SU-DHL-6 (cell line): ENCODE data around the gene CCDC126.

Source experiments
- EZH2phosphoT487 ChIP-seq: fragments of 200-600 bp; sonication (generic), shearing (Covaris generic); conservative IDR thresholded peaks from 2 replicates; pipeline ENCODE4 v1.6.1; 2018; ENCODE audit warnings: mild to moderate bottlenecking, antibody characterized with exemption, low read length, moderate library complexity, mixed read lengths
- TF ChIP-seq, protein P1 (sequence below): fragments of 200-600 bp; sonication (generic); IDR thresholded peaks from one replicate; pipeline ENCODE4 v1.5.1; 2017; ENCODE audit warnings: antibody characterized with exemption, mild to moderate bottlenecking, low read length, moderate library complexity; ENCODE audit not compliant: insufficient read depth, poor library complexity, severe bottlenecking

GRCh38 chr7:23628370-23628769, 31.2 kb downstream of the CCDC126 start:
- TF ChIP-seq, protein P1, sequence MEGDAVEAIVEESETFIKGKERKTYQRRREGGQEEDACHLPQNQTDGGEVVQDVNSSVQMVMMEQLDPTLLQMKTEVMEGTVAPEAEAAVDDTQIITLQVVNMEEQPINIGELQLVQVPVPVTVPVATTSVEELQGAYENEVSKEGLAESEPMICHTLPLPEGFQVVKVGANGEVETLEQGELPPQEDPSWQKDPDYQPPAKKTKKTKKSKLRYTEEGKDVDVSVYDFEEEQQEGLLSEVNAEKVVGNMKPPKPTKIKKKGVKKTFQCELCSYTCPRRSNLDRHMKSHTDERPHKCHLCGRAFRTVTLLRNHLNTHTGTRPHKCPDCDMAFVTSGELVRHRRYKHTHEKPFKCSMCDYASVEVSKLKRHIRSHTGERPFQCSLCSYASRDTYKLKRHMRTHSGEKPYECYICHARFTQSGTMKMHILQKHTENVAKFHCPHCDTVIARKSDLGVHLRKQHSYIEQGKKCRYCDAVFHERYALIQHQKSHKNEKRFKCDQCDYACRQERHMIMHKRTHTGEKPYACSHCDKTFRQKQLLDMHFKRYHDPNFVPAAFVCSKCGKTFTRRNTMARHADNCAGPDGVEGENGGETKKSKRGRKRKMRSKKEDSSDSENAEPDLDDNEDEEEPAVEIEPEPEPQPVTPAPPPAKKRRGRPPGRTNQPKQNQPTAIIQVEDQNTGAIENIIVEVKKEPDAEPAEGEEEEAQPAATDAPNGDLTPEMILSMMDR, result no peak
- no peak for TF ChIP-seq EZH2phosphoT487
